K562 (cell line): ENCODE measurements around the gene DNAAF3. TPM values are rescaled to one million over a fixed set of nuclear protein-coding genes. Genes with fewer than 3 reads are reported as not detected.

Experiments used
- ATF3 ChIP-seq, 2 experiments: fragments of 450-650 bp in 1 of 2; sonication (generic) in 1 of 2; formaldehyde crosslinking in 1 of 2; IDR thresholded peaks in 1 of 2; conservative IDR thresholded peaks in 1 of 2; 2 replicates each; pipeline versions ENCODE4 v1.6.1 to v1.8.1; 2016 to 2023; ENCODE audit warnings: mild to moderate bottlenecking in 2 of 2, moderate library complexity in 2 of 2, inconsistent platforms in 1 of 2, missing genetic modification reagents in 1 of 2
- BRD4 ChIP-seq: fragments of 200-600 bp; sonication (generic); IDR thresholded peaks from 2 replicates; pipeline ENCODE4 v1.6.1; 2017; ENCODE audit warnings: inconsistent platforms
- CXXC5 ChIP-seq: fragments of 250-450 bp; sonication (Bioruptor Pico); IDR thresholded peaks from 2 replicates; pipeline ENCODE4 v1.8.0; 2022; ENCODE audit warnings: inconsistent platforms, mild to moderate bottlenecking, moderate library complexity
- ELF2 ChIP-seq: fragments of 250-450 bp; sonication (Bioruptor Pico); IDR thresholded peaks from 2 replicates; pipeline ENCODE4 v1.5.0; 2021; ENCODE audit warnings: mild to moderate bottlenecking
- GATAD2B ChIP-seq: fragments of 450-650 bp; IDR thresholded peaks from 2 replicates; pipeline ENCODE4 v1.6.1; 2017; ENCODE audit warnings: mild to moderate bottlenecking, borderline replicate concordance
- KLF1 ChIP-seq: fragments of 450-650 bp; IDR thresholded peaks from 2 replicates; pipeline ENCODE4 v1.6.1; 2016; ENCODE audit warnings: missing genetic modification characterization, missing compliant biosample characterization
- MTA2 ChIP-seq: fragments of 450-650 bp; IDR thresholded peaks from 2 replicates; pipeline ENCODE4 v1.6.1; 2016; ENCODE audit warnings: low read depth
- NRF1 ChIP-seq, 2 experiments: fragments of 450-650 bp; IDR thresholded peaks in 1 of 2; conservative IDR thresholded peaks in 1 of 2; 2 replicates each; pipeline ENCODE4 v1.6.1; 2014; ENCODE audit warnings: mild to moderate bottlenecking in 2 of 2
- RBM39 ChIP-seq: fragments of 200-400 bp; formaldehyde crosslinking; optimal IDR thresholded peaks from 2 replicates; pipeline ENCODE3; 2018; ENCODE audit warnings: low read depth, low read length
- RERE ChIP-seq: sonication (generic); formaldehyde crosslinking; IDR thresholded peaks from 2 replicates; pipeline ENCODE4 v1.8.0; 2023; ENCODE audit warnings: missing genetic modification reagents, mild to moderate bottlenecking, borderline replicate concordance
- ZNF280A ChIP-seq: fragments of 450-650 bp; IDR thresholded peaks from 2 replicates; pipeline ENCODE4 v1.6.1; 2018; ENCODE audit warnings: mild to moderate bottlenecking, low read depth; ENCODE audit not compliant: partially characterized antibody
- ZNF282 ChIP-seq: sonication (generic); formaldehyde crosslinking; IDR thresholded peaks from 2 replicates; pipeline ENCODE4 v1.8.1; 2023; ENCODE audit warnings: missing genetic modification reagents
- ZNF584 ChIP-seq: fragments of 200-800 bp; sonication (Bioruptor generic); IDR thresholded peaks from 2 replicates; pipeline ENCODE4 v1.6.1; 2016; ENCODE audit warnings: low read depth, mild to moderate bottlenecking, missing genetic modification characterization, missing compliant biosample characterization
- ZNF592 ChIP-seq: fragments of 450-650 bp; IDR thresholded peaks from 2 replicates; pipeline ENCODE4 v1.6.1; 2017; ENCODE audit warnings: antibody characterized with exemption, mild to moderate bottlenecking
- ZNF644 ChIP-seq: fragments of 200-800 bp; sonication (Bioruptor generic); IDR thresholded peaks from 2 replicates; pipeline ENCODE4 v1.6.1; 2016; ENCODE audit warnings: low read depth, missing genetic modification characterization, missing compliant biosample characterization
- polyA plus RNA-seq, 8 experiments: library from polyadenylated mRNA; depleted of rRNA in 4 of 8; stranded (reverse) in 5 of 8; unstranded in 3 of 8; fragments of >200 nt; fragmentation: Nextera tagmentation in 2 of 8; fragmentation: Illumina TruSeq in 1 of 8; extraction: Ambion mirVana in 2 of 8; extraction: Trizol in 1 of 8; gene quantifications; 2 replicates each; pipeline versions ENCODE4 v1.2.1 to v1.2.3, GENCODE V29; 2011 to 2014; ENCODE audit warnings: inconsistent platforms in 1 of 8, missing spikeins in 1 of 8
- total RNA-seq, 7 experiments: library from RNA; depleted of rRNA in 6 of 7; stranded (reverse); fragments of >200 nt in 6 of 7; fragmentation: Illumina TruSeq in 2 of 7; extraction: Trizol in 2 of 7; gene quantifications; 2 replicates each; pipeline versions ENCODE4 v1.2.1 to v1.2.3, GENCODE V29; 2011 to 2021; ENCODE audit warnings: low replicate concordance in 1 of 7

The DNAAF3 gene
- total and polyA plus RNA-seq, 9 of the 15 experiments (the other 6 are each of a cell fraction or from before 2014, with no cell fraction given), result 21.6 to 61.5 (median 43.0) TPM

GRCh38 chr19:55173714-55174409, 7.4 kb upstream of the DNAAF3 start (continued):
- TF ChIP-seq ZNF280A, result no peak
- no peak for TF ChIP-seq RBM39
- no peak for TF ChIP-seq ATF3 (IDR thresholded peaks at IDR 0.05)
- no peak for TF ChIP-seq ATF3 (CRISPR knock-in tag; conservative IDR thresholded peaks at IDR 0.05)
- TF ChIP-seq NRF1 (conservative IDR thresholded peaks at IDR 0.05 in 1 of 2, IDR thresholded peaks at IDR 0.05 in 1 of 2), result peak; percentile 80 to 84
- TF ChIP-seq ELF2, result no peak
- no peak for TF ChIP-seq ZNF644 (tag)
- TF ChIP-seq RERE (CRISPR knock-in tag), result no peak
- TF ChIP-seq MTA2, result no peak
- TF ChIP-seq ZNF282 (CRISPR knock-in tag), result no peak
- no peak for TF ChIP-seq KLF1
- 0 out of 2 replicates have a peak, but pooled peaks have one; percentile 42 for TF ChIP-seq CXXC5
- TF ChIP-seq GATAD2B, result no peak
- TF ChIP-seq BRD4, result no peak
- no peak for TF ChIP-seq ZNF584
- TF ChIP-seq ZNF592, result no peak
